HG03575 (cell line): ENCODE results near the gene ACYP2.

Experiments
- ATAC-seq: cut with Tn5 transposase; IDR thresholded peaks from one replicate; pipeline ENCODE4 v1.9.1; 2021; ENCODE audit not compliant: unreplicated experiment, insufficient number of reproducible peaks, low FRiP score; ENCODE audit errors: extremely low read depth

The ACYP2 gene

DNA sequence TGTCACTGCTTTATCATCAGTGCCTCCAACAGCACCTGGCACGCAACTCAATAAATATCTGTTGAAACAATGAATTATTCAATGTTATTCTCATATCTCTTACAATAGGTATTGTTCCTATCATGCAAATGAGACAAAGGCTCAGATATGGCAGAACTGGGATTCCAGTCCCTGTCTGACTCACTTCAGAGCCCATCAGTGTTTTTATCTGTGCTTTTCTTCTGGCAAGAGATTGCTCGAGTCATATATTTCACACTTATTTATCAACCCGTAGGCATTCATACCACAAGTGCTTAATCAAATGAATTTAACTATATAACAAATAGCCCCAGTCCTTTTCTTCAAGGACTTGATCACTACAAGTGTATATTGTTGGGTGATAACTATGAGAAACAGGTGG, 217.0 kb downstream of the ACYP2 start:
- ATAC-seq = no peak

DNA sequence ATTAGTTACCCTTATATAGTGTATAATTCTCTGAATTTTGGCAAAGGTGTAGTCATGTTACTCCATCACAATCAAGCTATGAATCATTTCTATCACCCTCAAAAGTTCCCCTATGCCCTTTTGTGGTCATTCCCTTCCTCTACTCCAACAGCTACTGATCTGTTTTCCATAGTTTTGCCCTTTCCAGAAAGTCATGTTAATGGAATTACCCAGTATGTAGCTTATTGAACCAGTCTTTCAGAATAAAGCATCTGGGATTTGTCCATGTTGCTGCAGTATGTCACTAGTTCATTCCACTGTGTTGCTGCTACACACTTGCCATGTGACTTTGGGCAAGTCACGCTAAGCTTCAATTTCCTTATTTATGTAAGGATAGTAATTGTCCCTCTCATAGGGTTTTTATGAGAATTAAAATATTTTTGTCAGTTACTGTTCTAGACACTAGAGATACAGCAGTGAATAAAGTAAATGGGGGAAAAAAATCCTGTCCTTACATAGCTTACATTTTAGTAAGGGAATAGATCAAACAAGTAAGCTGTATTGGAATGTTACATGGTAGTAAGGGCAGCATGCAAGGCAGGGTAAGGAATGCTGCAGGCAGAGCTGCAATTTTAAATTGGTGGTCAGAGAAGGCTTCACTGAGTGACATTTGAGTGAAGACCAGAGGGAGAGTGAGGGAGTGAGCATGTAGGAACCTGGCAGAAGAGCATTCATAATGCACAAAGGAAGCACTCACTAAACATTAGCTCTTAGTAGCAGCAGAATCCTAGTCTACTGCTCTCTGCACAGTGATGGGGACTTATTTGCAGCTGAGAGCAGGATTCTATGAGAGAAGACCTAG, 220.9 kb downstream of the ACYP2 start:
- ATAC-seq = no peak

DNA sequence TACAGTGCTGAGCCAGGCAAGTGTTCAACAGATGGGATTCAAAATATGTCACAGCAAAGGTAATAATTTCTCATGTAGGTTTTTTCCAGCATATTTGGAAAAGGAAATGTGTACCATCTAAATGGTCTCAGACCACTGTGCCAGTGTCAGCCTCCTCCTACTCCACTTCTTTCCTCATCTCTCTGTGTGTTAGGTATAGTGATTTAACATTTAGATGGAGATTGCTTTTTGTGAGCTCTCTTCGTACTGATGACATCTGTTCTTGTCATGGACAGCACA, 221.5 kb downstream of the ACYP2 start:
- ATAC-seq = no peak

DNA sequence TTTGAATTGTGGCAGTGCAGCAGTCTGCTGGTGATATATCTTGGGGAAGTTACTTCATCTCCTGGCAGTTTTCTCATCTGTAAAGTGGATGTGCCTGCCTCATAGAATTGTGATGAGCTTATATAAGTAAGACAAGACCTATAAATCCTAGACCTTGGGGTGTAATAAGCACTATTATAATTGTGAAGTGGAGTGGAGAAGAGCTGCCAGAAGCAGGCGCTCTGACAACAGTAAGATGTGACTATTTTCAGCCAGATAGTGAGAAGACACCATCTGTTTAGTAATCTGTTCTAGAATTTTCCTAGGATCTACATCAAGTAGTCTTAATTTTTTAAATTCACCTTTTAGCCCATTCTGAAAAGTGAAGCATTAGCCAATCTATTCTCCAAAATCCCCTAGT, 226.2 kb downstream of the ACYP2 start:
- ATAC-seq = no peak

DNA sequence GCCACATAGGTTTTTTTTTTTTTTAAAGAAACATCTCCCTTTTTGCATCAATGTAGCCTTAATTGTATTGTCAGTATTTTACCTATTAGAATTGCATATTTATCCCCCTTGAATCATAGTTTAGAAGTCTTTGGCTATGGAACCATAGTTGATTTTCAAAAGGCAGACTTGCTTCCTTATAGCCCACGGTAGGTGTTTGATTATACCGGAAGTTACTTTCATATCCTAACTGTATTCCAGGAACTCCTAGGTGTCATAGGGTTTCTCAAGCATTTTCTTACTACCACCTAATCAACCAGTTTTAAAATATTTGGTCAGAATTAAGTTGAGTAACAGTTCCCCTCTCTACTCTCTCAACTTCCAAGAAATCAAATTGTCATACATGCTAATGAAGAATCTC, 227.2 kb downstream of the ACYP2 start:
- no peak for ATAC-seq

DNA sequence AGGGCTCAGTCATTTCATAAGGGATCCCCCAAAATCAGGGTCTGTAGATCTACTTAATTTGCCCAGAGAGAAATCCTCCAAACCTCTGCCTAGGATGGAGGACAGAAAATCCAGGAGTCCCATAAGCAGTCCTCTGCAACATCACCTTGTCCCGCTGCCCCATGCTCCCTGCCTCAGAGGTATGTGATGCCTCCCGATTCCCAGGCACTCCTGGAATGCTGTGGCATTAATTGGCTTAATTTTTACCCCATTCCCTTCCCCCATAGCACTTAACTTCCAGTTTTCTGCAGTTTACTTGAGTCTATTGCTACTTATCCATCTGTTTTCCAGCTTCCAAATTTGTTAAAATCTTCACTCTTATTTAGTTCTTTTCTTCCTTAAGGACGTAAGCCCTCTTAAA, 232.2 kb downstream of the ACYP2 start:
- ATAC-seq = no peak

DNA sequence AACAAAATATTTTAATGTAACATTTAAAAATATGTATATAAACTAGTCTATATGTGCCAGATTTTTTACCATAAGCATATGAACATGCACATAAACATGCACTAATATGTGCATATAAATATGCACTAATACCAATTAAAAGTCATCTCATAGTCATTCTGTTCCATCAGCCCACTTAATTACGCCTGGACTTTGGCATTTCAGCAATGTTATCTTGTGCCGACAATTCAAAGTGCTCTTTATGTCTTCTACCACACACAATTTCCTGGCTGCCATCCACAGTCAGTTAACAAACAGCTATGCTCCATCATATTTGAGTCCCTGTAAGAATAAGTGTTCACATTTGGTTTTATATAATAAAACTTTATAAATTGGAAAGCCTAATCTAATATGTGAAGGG, 233.2 kb downstream of the ACYP2 start:
- ATAC-seq = no peak

DNA sequence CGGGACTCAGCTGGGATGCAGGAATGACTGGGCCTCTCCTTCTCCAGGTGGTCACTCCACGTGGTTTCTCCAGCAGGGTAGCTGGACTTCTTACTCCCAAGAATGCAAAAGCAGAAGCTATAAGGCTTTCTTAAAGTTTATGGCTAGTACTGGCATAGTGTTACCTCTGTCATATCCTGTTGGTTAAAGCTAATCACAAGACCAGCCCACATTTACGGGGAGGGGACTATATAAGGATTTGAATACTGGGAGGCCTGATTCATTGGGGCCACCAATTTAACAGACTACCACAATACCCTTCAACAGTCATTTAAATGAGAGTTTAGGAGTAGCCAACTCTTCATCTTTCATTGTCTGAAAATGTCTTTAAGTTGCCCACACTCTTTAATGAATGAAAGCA, 235.0 kb downstream of the ACYP2 start:
- no peak for ATAC-seq

DNA sequence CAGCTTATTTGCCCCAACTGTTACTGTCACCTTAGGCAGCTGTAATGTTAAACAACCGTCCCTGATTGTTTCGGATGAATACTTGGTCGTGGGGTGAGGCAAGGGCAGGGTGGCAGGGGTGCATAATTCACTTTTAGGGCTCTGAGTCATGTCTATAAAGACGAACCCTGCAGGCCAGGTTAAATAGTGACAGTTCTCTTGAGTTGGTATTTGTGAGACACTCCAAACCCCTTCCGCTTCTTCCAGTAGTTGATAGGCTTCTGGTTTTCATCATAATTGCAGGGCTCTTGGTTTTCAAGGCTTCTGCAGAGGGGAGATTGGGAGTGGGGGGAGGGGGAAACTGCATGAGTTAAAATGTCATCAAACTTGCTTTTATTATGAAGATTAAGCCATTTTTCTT, 237.8 kb downstream of the ACYP2 start:
- ATAC-seq = no peak
